Gastrocnemius medialis (tissue), 4 donors: ENCODE results near the gene MED12. TPM values are rescaled to one million over a fixed set of nuclear protein-coding genes. Genes with fewer than 3 reads are reported as not detected.

Source experiments
- ATAC-seq, 2 donors: fragments of 150-250 bp; one replicate each; pipeline ENCODE4 v1.9.1; 2016
- DNase-seq, 2 donors: peaks; one replicate each; pipeline ENCODE4 v3.0.0-alpha.2; 2019
- H3K27ac ChIP-seq, 4 donors: fragments of 200-600 bp; sonication (generic); 1 replicate in 1 of 4; 2 replicates in 3 of 4; pipeline ENCODE4 v1.5.1; 2016 to 2018; ENCODE audit warnings: mild to moderate bottlenecking in 2 of 4, moderate library complexity in 1 of 4
- H3K27me3 ChIP-seq, 3 donors: fragments of 200-600 bp; sonication (generic) in 2 of 3; 1 replicate in 1 of 3; 2 replicates in 2 of 3; pipeline versions ENCODE4 v1.5.1 to v1.6.0; 2016 to 2019; ENCODE audit warnings: mild to moderate bottlenecking in 1 of 3, moderate library complexity in 1 of 3
- H3K36me3 ChIP-seq, 2 donors: fragments of 200-600 bp; sonication (generic) in 1 of 2; one replicate each; pipeline ENCODE4 v1.5.1; 2017 to 2018
- H3K4me1 ChIP-seq, 2 donors: fragments of 200-600 bp; sonication (generic) in 1 of 2; one replicate each; pipeline ENCODE4 v1.5.1; 2016 to 2017; ENCODE audit warnings: mild to moderate bottlenecking in 2 of 2
- H3K4me3 ChIP-seq, 4 donors: fragments of 200-600 bp; sonication (generic) in 3 of 4; 1 replicate in 1 of 4; 2 replicates in 3 of 4; pipeline ENCODE4 v1.5.1; 2016 to 2019; ENCODE audit warnings: mild to moderate bottlenecking in 2 of 4
- H3K9me3 ChIP-seq, 3 donors: fragments of 200-600 bp; sonication (generic) in 2 of 3; 1 replicate in 1 of 3; 2 replicates in 2 of 3; pipeline ENCODE4 v1.5.1; 2016 to 2019
- CTCF ChIP-seq, 5 experiments: fragments of 450-650 bp in 3 of 5; fragments of 200-600 bp in 2 of 5; sonication (generic) in 2 of 5; IDR thresholded peaks in 4 of 5; conservative IDR thresholded peaks in 1 of 5; 1 replicate in 4 of 5; 2 replicates in 1 of 5; pipeline ENCODE4 v1.5.1; 2016 to 2019; ENCODE audit warnings: antibody characterized with exemption in 5 of 5, mild to moderate bottlenecking in 3 of 5, moderate library complexity in 3 of 5
- POLR2A ChIP-seq, 2 donors: fragments of 450-650 bp; IDR thresholded peaks; one replicate each; pipeline ENCODE4 v1.6.1; 2017; ENCODE audit warnings: antibody characterized with exemption in 2 of 2, mild to moderate bottlenecking in 2 of 2, moderate library complexity in 2 of 2
- in situ Hi-C, 4 donors: fragments of 200-750 bp; cut with MboI; loops; one replicate each; pipeline versions ENCODE4 v1.15.0 to v1.8.0; 2017; ENCODE audit warnings: low sequenced_read_pairs in 4 of 4
- intact Hi-C: fragments of 100-400 bp; cut with DNase I; formaldehyde crosslinking; loops from one replicate; pipeline ENCODE4 v1.15.1; 2023; ENCODE audit warnings: low total_unique reads
- total RNA-seq, 4 donors: library from RNA; depleted of rRNA; stranded (reverse); fragments of >200 nt; gene quantifications; one replicate each; pipeline versions ENCODE4 v1.1.0 to v1.2.3, GENCODE V29; 2016

The MED12 gene
- total RNA-seq, 4 donors from 2014 or later = 11.8 to 25.5 (median 17.4) TPM

GRCh38 chrX:71151366-71151765 lies 33.0 kb downstream of the MED12 start:
- in situ Hi-C loops (loop anchor here in 1 of 4 donors (25.0 kb wide), 1 partner anchor 164 kb away; no protein-coding TSS in a partner anchor), intact Hi-C loops (no loop called here)
- Histone ChIP-seq H3K27me3 (no peaks in the 10 kb centered on the region), H3K36me3 (no peaks in the 10 kb centered on the region), H3K9me3 (no peaks in the 10 kb centered on the region), H3K4me1 (peaks cover 0 to 3% of the 10 kb centered on the region in 2 donors), H3K4me3 (no peak overlapping the region), H3K27ac (no peak overlapping the region)
- DNase-seq (no peak), ATAC-seq (no peak)
- TF ChIP-seq CTCF (IDR thresholded peaks at IDR 0.05 in 4 of 5, conservative IDR thresholded peaks at IDR 0.05 in 1 of 5) = no peak
- TF ChIP-seq POLR2A (IDR thresholded peaks at IDR 0.05) = no peak

GRCh38 chrX:71154196-71154595 lies 35.8 kb downstream of the MED12 start:
- no peaks in the 10 kb centered on the region for H3K36me3 ChIP-seq
- H3K9me3 ChIP-seq = no peaks in the 10 kb centered on the region
- H3K4me3 ChIP-seq = no peak overlapping the region
- no peaks in the 10 kb centered on the region for H3K27me3 ChIP-seq
- TF ChIP-seq CTCF (IDR thresholded peaks at IDR 0.05 in 4 of 5, conservative IDR thresholded peaks at IDR 0.05 in 1 of 5) = no peak
- TF ChIP-seq POLR2A (IDR thresholded peaks at IDR 0.05) = no peak
- intact Hi-C loops (no loop called here), in situ Hi-C loops (loop anchor here in 1 of 4 donors (25.0 kb wide), 1 partner anchor 167 kb away; no protein-coding TSS in a partner anchor)
- DNase-seq (no peak), ATAC-seq (no peak)
- H3K27ac ChIP-seq = no peak overlapping the region
- no peaks in the 10 kb centered on the region for H3K4me1 ChIP-seq

GRCh38 chrX:71154641-71155040 lies 36.2 kb downstream of the MED12 start:
- H3K4me1 ChIP-seq = no peaks in the 10 kb centered on the region
- intact Hi-C loops (no loop called here), in situ Hi-C loops (loop anchor here in 1 of 4 donors (25.0 kb wide), 1 partner anchor 167 kb away; no protein-coding TSS in a partner anchor)
- no peaks in the 10 kb centered on the region for H3K27me3 ChIP-seq
- no peaks in the 10 kb centered on the region for H3K9me3 ChIP-seq
- H3K27ac ChIP-seq = no peak overlapping the region
- no peak overlapping the region for H3K4me3 ChIP-seq
- TF ChIP-seq CTCF (IDR thresholded peaks at IDR 0.05 in 4 of 5, conservative IDR thresholded peaks at IDR 0.05 in 1 of 5) (no peak), POLR2A (IDR thresholded peaks at IDR 0.05) (no peak)
- no peak for DNase-seq
- H3K36me3 ChIP-seq = no peaks in the 10 kb centered on the region
- no peak for ATAC-seq

GRCh38 chrX:71158603-71159002 lies 40.2 kb downstream of the MED12 start:
- DNase-seq (no peak), ATAC-seq (no peak)
- H3K4me3 ChIP-seq = no peak overlapping the region
- no peak for TF ChIP-seq POLR2A (IDR thresholded peaks at IDR 0.05)
- TF ChIP-seq CTCF (IDR thresholded peaks at IDR 0.05 in 4 of 5, conservative IDR thresholded peaks at IDR 0.05 in 1 of 5) = no peak
- no peaks in the 10 kb centered on the region for H3K36me3 ChIP-seq
- in situ Hi-C loops = loop anchor here in 1 of 4 donors (25.0 kb wide), 1 partner anchor 171 kb away; no protein-coding TSS in a partner anchor
- H3K27me3 ChIP-seq = no peaks in the 10 kb centered on the region
- intact Hi-C loops = no loop called here
- H3K9me3 ChIP-seq = no peaks in the 10 kb centered on the region
- no peak overlapping the region for H3K27ac ChIP-seq
- no peaks in the 10 kb centered on the region for H3K4me1 ChIP-seq

- no peaks in the 10 kb centered on the region for H3K4me1 ChIP-seq
- no peak overlapping the region for H3K4me3 ChIP-seq
- DNase-seq (no peak), ATAC-seq (no peak)
- in situ Hi-C loops (loop anchor here in 1 of 4 donors (25.0 kb wide), 1 partner anchor 172 kb away; no protein-coding TSS in a partner anchor), intact Hi-C loops (no loop called here)
- no peaks in the 10 kb centered on the region for H3K36me3 ChIP-seq
- H3K27me3 ChIP-seq = no peaks in the 10 kb centered on the region
- H3K9me3 ChIP-seq = no peaks in the 10 kb centered on the region
- TF ChIP-seq CTCF (IDR thresholded peaks at IDR 0.05 in 4 of 5, conservative IDR thresholded peaks at IDR 0.05 in 1 of 5) = no peak
- no peak for TF ChIP-seq POLR2A (IDR thresholded peaks at IDR 0.05)
- no peak overlapping the region for H3K27ac ChIP-seq
Measured at GRCh38 chrX:71159335-71159734, 40.9 kb downstream of the MED12 start.
